ENCODE measurements around the gene IFI6. TPM values are rescaled to one million over a fixed set of nuclear protein-coding genes. Genes with fewer than 3 reads are reported as not detected.
A peak's percentile ranks its signal among the peaks of the same experiment; 100 is the strongest.

Gene IFI6
- polyA plus RNA-seq, 1 donor (not counting 4 experiments of a cell fraction or from before 2014, with no cell fraction given) = 618 TPM

- Histone ChIP-seq H2AFZ (ENCODE audit: control insufficient read depth, low read length) (no peak overlapping the region), H3K9me1 (ENCODE audit: control insufficient read depth, extremely low read depth, insufficient read depth, low read length) (no peaks in the 10 kb centered on the region), H3K36me3 (ENCODE audit: control insufficient read depth in 2 of 2, extremely low read depth in 1 of 2, insufficient read depth in 2 of 2, low read length in 2 of 2) (no peaks in the 10 kb centered on the region), H3K27ac (ENCODE audit: control insufficient read depth, insufficient read depth, low read length) (no peak overlapping the region), H3K9me3 (ENCODE audit: control insufficient read depth, low read depth, low read length) (no peaks in the 10 kb centered on the region), H3K9ac (ENCODE audit: control insufficient read depth, extremely low read depth, insufficient read depth, low read length) (no peak overlapping the region), H3K4me1 (ENCODE audit: control insufficient read depth, extremely low read depth, insufficient read depth, low read length) (peaks cover 8% of the 10 kb centered on the region), H3K79me2 (ENCODE audit: control insufficient read depth, insufficient read depth, low read length) (no peaks in the 10 kb centered on the region), H3K27me3 (ENCODE audit: control insufficient read depth, extremely low read depth, insufficient read depth, low read length) (peaks cover 16% of the 10 kb centered on the region), H3K4me2 (ENCODE audit: control insufficient read depth, extremely low read depth, insufficient read depth, low read depth, low read length) (no peak overlapping the region), H3K4me3 (ENCODE audit: control insufficient read depth in 2 of 3, extremely low read depth in 1 of 3, insufficient read depth in 2 of 3, low read depth in 1 of 3, low read length in 3 of 3) (no peak overlapping the region), H4K20me1 (ENCODE audit: control insufficient read depth, extremely low read depth, insufficient read depth, low read length) (no peaks in the 10 kb centered on the region)
- FAIRE-seq = no peak
- dilution Hi-C loops (cut with MboI; ENCODE audit: extremely low pct_ligation_motif_present, low sequenced_read_pairs) = no loop called here
- no peak for TF ChIP-seq CTCF (optimal IDR thresholded peaks at IDR 0.05 in 1 of 3, IDR thresholded peaks at IDR 0.05 in 1 of 3, conservative IDR thresholded peaks at IDR 0.05 in 1 of 3; ENCODE audit: extremely low read depth in 1 of 3, insufficient read depth in 2 of 3, low read length in 3 of 3)
- no peak for TF ChIP-seq EZH2 (IDR thresholded peaks at IDR 0.05; ENCODE audit: low read length)
- no peak for DNase-seq (ENCODE audit: low read depth, low spot score)
Observed at GRCh38 chr1:27632387-27633297, 39.4 kb downstream of the IFI6 start.

DNA sequence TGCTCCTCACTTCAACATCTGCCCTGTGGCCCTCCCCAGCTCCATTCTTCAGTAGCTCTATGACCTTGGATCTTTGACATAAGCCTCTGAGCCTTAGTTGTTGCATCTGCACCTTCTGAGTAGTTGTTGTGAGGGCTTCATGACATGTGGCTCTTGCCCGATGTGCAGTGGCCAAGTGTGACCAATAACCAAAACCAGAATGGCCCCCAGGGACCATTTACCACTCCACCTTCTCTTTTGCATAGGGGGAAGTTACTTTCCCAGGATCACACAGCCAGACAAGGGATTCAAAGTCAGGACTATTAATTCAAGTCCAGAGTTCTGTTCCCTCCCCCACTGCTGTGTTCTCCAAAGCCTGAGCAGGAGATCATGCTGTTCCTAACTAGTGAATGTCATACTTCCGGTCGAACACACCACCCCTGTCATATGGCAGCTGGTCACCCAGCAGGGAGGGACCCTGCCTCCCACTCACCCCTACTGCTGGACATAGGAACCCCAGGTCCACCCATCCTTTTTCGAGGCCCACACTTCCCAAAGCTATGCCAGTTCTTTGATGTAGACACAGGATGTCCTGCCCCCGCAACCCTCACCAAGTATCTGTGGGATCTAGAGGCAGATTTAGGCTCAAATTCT lies 41.0 kb downstream of the IFI6 start:
- Histone ChIP-seq H3K27ac (ENCODE audit: control insufficient read depth, insufficient read depth, low read length) (no peak overlapping the region), H3K4me3 (ENCODE audit: control insufficient read depth in 2 of 3, extremely low read depth in 1 of 3, insufficient read depth in 2 of 3, low read depth in 1 of 3, low read length in 3 of 3) (no peak overlapping the region), H2AFZ (ENCODE audit: control insufficient read depth, low read length) (peak overlapping the region; percentile 10), H3K4me1 (ENCODE audit: control insufficient read depth, extremely low read depth, insufficient read depth, low read length) (peaks cover 8% of the 10 kb centered on the region), H3K79me2 (ENCODE audit: control insufficient read depth, insufficient read depth, low read length) (no peaks in the 10 kb centered on the region), H3K9me3 (ENCODE audit: control insufficient read depth, low read depth, low read length) (no peaks in the 10 kb centered on the region), H3K36me3 (ENCODE audit: control insufficient read depth in 2 of 2, extremely low read depth in 1 of 2, insufficient read depth in 2 of 2, low read length in 2 of 2) (no peaks in the 10 kb centered on the region), H3K9ac (ENCODE audit: control insufficient read depth, extremely low read depth, insufficient read depth, low read length) (no peak overlapping the region), H4K20me1 (ENCODE audit: control insufficient read depth, extremely low read depth, insufficient read depth, low read length) (no peaks in the 10 kb centered on the region), H3K4me2 (ENCODE audit: control insufficient read depth, extremely low read depth, insufficient read depth, low read depth, low read length) (peak overlapping the region; percentile 13), H3K9me1 (ENCODE audit: control insufficient read depth, extremely low read depth, insufficient read depth, low read length) (no peaks in the 10 kb centered on the region), H3K27me3 (ENCODE audit: control insufficient read depth, extremely low read depth, insufficient read depth, low read length) (peaks cover 16% of the 10 kb centered on the region)
- no peak for FAIRE-seq
- no peak for TF ChIP-seq CTCF (optimal IDR thresholded peaks at IDR 0.05 in 1 of 3, IDR thresholded peaks at IDR 0.05 in 1 of 3, conservative IDR thresholded peaks at IDR 0.05 in 1 of 3; ENCODE audit: extremely low read depth in 1 of 3, insufficient read depth in 2 of 3, low read length in 3 of 3)
- no peak for DNase-seq (ENCODE audit: low read depth, low spot score)
- dilution Hi-C loops (cut with MboI; ENCODE audit: extremely low pct_ligation_motif_present, low sequenced_read_pairs) = no loop called here
